WI38 (cell line): ENCODE measurements around the gene KIAA0319L.

Experiments used
- H3K4me3 ChIP-seq: 2 replicates; pipeline ENCODE4 v1.5.1; 2011; ENCODE audit warnings: low read depth, mild to moderate bottlenecking, control low read depth, low read length
- TF ChIP-seq, protein P1 (sequence below): IDR thresholded peaks from 2 replicates; pipeline ENCODE4 v1.5.1; 2012; ENCODE audit warnings: low read depth, mild to moderate bottlenecking, control low read depth, low read length

KIAA0319L gene

DNA sequence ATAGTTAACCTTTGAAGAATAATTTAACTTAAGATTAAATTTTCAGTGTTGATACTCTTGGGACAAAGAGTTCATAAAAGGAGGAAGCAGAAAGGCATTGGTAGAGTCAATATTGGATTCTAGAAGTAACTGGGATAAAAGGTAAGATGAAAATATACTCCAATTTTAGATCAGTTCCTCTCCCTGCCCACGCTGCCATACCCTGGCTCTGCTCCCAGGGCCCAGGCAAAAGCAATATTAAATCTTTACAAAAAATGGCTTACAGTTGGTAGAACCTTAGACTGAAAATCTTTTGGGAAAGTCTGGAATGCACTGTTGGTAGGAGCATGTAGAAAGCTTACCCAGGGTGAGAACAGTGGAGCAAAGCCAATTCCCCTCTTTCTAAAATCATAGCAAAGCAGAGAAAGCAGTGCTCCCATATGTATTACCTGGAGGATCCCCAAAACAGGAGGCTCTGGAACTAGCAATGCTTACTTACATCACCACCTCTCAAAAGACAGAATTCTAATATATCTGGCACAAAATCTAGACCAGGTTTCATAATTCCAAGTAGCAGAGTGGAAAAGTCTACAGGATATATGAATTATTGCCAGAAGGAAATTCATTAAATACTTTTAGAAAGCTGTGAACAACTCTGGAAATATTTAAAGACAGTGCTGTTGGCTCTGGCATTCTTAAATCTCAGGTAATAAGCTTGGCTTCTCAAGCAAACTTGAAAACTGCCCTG, 24.5 kb downstream of the KIAA0319L start:
- TF ChIP-seq, protein P1, sequence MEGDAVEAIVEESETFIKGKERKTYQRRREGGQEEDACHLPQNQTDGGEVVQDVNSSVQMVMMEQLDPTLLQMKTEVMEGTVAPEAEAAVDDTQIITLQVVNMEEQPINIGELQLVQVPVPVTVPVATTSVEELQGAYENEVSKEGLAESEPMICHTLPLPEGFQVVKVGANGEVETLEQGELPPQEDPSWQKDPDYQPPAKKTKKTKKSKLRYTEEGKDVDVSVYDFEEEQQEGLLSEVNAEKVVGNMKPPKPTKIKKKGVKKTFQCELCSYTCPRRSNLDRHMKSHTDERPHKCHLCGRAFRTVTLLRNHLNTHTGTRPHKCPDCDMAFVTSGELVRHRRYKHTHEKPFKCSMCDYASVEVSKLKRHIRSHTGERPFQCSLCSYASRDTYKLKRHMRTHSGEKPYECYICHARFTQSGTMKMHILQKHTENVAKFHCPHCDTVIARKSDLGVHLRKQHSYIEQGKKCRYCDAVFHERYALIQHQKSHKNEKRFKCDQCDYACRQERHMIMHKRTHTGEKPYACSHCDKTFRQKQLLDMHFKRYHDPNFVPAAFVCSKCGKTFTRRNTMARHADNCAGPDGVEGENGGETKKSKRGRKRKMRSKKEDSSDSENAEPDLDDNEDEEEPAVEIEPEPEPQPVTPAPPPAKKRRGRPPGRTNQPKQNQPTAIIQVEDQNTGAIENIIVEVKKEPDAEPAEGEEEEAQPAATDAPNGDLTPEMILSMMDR: no peak
- H3K4me3 ChIP-seq: no peak overlapping the region

DNA sequence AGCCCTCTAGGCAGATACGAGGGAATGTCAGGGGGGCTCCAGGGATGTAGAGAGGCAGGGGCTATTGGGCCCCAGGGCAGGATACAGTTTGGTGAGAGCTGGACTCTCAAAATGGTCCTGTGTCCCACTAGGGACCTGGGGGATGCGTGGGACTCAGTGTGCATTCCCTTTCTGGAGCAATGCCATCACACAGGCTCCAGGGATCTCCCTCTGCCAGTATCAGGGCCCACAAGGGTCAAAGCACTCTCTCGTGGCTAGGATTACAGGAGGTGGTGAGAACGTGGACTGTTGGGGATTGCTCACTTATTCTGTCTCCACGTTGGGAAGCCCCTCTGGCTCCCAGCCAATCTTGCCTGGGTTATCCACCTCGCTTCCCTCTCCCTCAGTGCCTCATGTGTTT, 25.8 kb downstream of the KIAA0319L start:
- TF ChIP-seq, protein P1: no peak
- H3K4me3 ChIP-seq: no peak overlapping the region

- TF ChIP-seq, protein P1: no peak
- H3K4me3 ChIP-seq: no peak overlapping the region
Measured at GRCh38 chr1:35530946-35531345, 26.3 kb downstream of the KIAA0319L start.

- no peak overlapping the region for H3K4me3 ChIP-seq
- TF ChIP-seq, protein P1: no peak
Measured at GRCh38 chr1:35530168-35530567, 27.0 kb downstream of the KIAA0319L start.

GRCh38 chr1:35524106-35524505, 33.1 kb downstream of the KIAA0319L start:
- H3K4me3 ChIP-seq: no peak overlapping the region
- TF ChIP-seq, protein P1: no peak

DNA sequence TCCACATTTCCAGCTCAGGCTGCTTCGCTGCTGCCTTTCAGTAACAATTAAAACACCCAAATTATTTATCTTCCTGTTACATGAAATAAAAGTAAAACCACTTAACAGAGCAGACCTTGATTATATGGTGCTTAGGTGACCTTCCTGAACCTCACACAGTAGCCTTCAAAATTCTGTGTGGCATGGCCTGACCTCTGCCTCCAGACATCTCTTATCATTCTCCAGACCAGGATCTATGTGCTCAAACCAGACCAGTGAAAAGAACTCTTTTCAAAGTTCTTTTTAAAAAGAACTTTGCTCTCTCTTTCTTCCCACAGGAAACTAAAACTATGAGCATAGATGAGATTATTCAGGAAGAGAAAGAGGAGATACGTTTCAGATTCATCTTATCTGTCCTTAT, 37.8 kb downstream of the KIAA0319L start:
- TF ChIP-seq, protein P1: no peak
- no peak overlapping the region for H3K4me3 ChIP-seq

DNA sequence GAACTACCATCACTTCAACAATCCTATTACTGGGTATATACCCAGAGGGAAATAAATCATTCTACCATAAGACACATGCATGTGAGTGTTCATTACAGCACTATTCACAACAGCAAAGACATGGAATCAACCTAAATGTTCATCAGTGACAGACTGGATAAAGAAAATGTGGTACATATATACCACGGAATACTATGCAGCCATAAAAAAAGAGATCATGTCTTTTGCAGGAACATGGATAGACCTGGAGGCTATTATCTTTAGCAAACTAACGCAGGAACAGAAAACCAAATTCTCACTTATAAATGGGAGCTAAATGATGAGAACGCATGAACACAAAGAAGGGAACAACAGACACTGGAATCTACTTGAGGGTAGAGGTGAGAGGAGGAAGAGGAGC, 39.0 kb downstream of the KIAA0319L start:
- TF ChIP-seq, protein P1: no peak

More for the DNA sequence above, 39.0 kb downstream of the KIAA0319L start:
- no peak overlapping the region for H3K4me3 ChIP-seq
